Subcutaneous adipose tissue (tissue), 4 donors: Measurements from ENCODE around the gene NOS1AP. TPM values are rescaled to one million over a fixed set of nuclear protein-coding genes. Genes with fewer than 3 reads are reported as not detected.

ENCODE experiments used
- total RNA-seq, 4 donors: library from RNA; depleted of rRNA; stranded (reverse); fragments of >200 nt; gene quantifications; one replicate each; pipeline ENCODE4 v1.1.0, GENCODE V29; 2016
- TF ChIP-seq, protein P1 (sequence below): fragments of 450-650 bp; IDR thresholded peaks from one replicate; pipeline ENCODE4 v1.5.1; 2016; ENCODE audit warnings: low read depth, mild to moderate bottlenecking, control low read depth, antibody characterized with exemption, moderate library complexity

The NOS1AP gene
- total RNA-seq, 4 donors from 2014 or later = 0.51 to 5.1 (median 0.96) TPM

DNA sequence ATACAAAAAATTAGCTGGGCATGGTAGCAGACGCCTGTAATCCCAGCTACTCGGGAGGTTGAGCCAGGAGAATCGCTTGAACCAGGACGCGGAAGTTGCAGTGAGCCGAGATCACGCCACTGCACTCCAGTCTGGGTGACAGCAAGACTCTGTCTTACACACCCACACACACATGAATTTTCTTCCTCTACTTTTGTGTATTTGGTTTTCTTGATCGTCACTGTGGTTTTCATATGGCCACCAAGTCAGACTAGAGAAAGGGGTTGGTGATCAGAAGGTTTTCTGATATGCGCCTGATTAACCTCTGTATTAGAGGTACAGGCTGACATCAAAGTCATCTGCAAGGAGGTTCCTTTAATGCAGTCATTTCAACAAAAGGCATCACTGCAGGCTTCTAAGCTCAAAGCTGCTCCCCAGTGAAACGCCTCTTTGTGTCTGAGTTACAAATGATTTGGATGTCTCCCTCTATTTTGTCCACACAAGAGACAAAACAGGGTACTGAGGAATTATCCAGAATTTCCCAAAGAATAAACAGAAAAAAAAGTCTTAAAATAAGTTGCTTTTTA, 331.4 kb downstream of the NOS1AP start:
- TF ChIP-seq, protein P1, sequence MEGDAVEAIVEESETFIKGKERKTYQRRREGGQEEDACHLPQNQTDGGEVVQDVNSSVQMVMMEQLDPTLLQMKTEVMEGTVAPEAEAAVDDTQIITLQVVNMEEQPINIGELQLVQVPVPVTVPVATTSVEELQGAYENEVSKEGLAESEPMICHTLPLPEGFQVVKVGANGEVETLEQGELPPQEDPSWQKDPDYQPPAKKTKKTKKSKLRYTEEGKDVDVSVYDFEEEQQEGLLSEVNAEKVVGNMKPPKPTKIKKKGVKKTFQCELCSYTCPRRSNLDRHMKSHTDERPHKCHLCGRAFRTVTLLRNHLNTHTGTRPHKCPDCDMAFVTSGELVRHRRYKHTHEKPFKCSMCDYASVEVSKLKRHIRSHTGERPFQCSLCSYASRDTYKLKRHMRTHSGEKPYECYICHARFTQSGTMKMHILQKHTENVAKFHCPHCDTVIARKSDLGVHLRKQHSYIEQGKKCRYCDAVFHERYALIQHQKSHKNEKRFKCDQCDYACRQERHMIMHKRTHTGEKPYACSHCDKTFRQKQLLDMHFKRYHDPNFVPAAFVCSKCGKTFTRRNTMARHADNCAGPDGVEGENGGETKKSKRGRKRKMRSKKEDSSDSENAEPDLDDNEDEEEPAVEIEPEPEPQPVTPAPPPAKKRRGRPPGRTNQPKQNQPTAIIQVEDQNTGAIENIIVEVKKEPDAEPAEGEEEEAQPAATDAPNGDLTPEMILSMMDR = no peak

DNA sequence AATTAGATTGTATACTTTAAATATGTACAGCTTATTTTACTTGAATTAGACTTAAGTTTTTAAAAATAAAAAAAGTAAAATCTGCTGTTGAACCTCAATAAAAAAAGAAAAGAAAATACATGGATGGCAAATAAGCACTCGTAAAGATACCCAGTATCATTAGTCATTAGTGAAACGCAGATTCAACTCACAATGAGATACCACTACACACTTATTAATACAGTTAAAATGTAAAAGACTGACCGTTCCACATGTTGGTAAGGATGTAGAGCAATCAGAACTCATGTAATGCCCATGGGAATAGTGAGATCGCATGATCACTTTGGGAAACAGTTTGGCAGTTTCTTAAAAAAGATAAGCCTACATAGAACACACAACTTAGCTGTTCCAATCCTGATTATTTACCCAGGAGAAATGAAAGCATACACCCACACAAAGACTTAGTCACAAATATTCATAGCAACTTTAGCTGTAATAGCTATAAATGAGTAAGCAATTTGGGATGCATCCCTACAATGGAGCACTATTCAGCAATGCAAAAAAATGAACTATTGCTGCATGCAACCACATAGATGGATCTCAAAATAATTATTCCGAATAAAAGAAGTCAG, 335.2 kb downstream of the NOS1AP start:
- TF ChIP-seq, protein P1 = no peak

DNA sequence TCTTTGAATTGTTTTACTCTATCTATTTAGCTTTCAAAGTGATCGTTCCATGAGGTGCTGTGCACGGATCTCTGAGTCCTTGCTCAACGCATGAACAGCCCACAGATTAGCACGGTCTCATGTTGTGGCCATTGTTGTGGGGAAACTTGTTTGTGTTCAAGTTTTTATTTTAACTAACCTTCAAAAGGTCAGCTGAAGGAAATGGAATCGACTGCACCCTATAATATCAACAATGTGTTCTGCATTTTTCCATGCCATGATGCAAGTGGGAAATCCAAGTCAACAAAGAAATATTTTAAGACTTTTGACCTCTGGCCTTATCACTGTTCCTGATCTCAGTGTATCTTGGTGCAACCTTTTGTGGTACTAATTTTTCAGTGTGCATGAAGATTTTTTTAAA, 336.3 kb downstream of the NOS1AP start:
- TF ChIP-seq, protein P1 = no peak

GRCh38 chr1:162406811-162407210, 337.3 kb downstream of the NOS1AP start:
- TF ChIP-seq, protein P1 = no peak

DNA sequence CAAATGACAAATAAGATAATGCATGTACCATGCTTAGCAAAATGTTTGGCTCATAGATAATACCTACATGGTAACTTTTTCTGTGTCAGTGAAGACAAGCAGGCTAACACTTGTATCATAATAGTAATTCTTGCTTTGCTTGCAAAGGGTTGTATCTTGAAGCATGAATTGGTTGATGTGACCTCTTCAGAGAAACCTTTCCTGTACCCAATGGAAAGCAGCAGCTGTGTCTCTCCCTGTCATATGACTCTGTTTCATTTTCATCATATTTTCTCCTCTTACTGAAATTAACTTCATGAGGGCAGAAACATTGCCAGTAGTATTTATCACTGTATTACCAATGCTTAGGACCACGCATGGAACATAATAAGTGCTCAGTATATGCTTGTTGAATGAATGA, 338.0 kb downstream of the NOS1AP start:
- TF ChIP-seq, protein P1 = no peak

DNA sequence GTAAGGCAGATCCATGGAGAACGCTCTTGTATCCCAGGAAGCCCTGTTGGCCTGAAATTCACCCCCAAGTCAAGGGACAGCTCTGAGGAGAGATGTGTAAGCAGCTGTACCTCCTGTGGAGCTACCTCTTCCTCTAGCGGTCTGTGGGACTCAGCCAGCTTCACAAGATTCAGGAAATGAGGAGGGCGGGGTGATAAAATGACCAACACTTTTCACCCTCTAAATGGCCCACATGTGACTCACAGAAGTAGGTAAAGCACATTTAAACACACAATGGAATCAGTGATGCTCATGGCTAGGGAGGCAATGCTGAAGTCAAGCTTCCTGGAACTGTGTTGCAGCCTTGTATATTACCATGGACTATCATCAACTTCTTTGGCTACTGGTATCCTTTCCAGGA, 342.5 kb downstream of the NOS1AP start, which contains the start of gene SH2D1B:
Gene SH2D1B, minus strand, starts transcription at position 135 of the 400 bp plus-strand sequence. Its CDS starts 120 bp downstream, at position 15.
- TF ChIP-seq, protein P1 = no peak

DNA sequence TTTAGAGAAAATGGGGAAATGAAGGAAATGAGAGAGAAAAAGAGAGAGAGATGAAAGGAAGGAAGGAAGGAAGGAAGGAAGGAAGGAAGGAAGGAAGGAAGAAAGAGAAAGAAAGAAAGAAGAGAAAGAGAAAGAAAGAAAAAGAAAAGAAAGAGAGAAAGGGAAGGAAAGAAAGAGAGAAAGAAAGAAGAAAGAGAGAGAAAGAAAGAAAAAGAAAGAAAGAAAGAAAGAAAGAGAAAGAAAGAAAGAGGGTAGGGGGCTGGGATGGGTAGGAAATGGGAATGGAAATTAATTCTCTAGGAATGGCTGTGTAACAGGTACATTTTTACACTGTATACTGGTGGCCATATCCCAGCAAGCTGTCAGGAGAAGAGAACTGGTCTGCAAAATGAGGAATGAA, 346.7 kb downstream of the NOS1AP start:
- TF ChIP-seq, protein P1 = no peak
